GM18951 (cell line): ENCODE results near the gene SON.

ENCODE experiments used
- POLR2A ChIP-seq: IDR thresholded peaks from 4 replicates; pipeline ENCODE4 v1.6.1; 2011; ENCODE audit warnings: mild to moderate bottlenecking; ENCODE audit not compliant: insufficient read length, insufficient read depth; ENCODE audit errors: extremely low read depth
- in situ Hi-C: fragments of 300-500 bp; cut with MboI; formaldehyde crosslinking; loops from one replicate; pipeline ENCODE4 v1.12.0; 2022; ENCODE audit warnings: low sequenced_read_pairs, mixed read lengths, inconsistent platforms; ENCODE audit not compliant: unreplicated experiment

The SON gene

DNA sequence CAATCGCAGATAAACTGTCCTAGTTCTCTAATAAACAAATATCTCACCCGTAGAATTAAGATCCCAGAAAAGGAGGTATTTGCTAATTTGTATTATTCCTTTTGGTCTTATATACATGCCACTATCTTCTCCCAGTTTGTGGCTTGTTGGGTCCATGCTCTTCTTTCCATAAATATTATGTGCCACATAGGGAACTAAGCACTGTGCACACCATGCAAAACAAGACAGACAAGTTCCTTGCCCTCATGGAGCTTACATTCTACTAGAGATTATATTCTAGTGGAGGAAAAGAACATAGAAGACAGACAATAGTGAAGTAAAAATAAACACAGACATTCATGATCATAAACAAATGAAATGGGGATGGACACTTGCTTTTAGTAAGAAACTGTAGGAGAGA lies 5.6 kb upstream of the SON start:
- TF ChIP-seq POLR2A = no peak
- in situ Hi-C loops = no loop called here

DNA sequence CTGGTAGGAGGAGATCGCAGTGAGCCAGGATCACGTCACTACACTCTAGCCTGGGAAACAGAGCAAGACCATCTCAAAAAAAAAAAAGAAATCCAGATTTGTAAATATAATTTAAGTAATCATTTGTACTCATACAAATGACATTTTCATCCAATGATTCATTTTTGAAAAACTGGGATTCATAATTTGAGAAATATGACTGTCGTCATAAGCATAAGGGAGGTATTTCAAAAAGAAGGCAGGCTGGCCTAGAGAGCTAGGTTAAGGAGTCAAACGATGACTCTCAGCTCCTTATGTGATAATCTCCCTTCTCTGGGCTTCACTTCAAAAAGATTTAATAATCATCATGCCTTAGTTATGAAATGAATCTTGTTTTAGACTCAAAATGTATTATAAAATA lies 3.2 kb upstream of the SON start:
- no peak for TF ChIP-seq POLR2A
- in situ Hi-C loops = no loop called here

DNA sequence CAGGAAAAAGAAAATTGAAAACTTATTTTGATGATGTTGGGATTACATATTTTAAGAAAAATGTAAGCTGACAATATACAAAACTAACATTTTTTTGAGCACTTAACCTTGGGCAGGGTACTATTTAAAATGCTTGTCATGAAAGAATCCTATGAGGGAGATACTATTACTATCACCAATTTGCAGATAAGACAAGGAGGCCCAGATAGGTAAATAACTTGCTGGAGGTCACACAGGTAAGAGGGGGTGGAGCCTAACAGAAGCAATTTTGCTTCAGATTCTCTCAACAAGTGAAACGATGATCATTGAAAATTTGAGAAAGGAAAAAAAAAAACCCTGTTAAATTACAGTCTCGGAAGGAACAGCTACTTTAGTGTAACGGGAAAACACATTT lies 2.1 kb upstream of the SON start:
- no peak for TF ChIP-seq POLR2A
- in situ Hi-C loops = no loop called here

DNA sequence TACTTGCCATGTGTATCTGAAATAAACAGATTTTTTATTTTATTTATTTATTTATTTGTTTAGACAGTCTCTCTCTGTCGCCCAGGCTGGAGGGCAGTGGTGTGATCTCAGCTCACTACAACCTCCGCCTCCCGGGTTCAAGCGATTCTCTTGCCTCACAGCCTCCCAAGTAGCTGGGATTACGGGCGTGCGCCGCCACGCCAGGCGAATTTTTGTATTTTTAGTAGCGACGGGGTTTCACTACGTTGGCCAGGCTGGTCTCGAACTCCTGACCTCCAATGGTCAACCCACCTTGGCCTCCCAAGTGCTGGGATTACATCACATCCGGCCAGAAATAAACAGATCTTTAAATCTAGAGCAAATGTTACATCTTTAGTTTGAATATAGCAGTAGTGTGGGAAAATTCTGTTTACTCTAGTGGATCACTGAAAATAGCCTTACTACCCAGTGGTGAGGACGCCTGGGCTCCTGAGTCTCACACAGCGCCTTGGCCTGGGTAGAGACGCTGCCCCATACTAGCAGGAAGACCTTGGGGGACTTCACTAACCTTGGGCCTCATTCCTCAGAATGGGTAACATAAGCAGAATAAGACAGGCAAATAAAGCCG lies 1.6 kb upstream of the SON start:
- no peak for TF ChIP-seq POLR2A

DNA sequence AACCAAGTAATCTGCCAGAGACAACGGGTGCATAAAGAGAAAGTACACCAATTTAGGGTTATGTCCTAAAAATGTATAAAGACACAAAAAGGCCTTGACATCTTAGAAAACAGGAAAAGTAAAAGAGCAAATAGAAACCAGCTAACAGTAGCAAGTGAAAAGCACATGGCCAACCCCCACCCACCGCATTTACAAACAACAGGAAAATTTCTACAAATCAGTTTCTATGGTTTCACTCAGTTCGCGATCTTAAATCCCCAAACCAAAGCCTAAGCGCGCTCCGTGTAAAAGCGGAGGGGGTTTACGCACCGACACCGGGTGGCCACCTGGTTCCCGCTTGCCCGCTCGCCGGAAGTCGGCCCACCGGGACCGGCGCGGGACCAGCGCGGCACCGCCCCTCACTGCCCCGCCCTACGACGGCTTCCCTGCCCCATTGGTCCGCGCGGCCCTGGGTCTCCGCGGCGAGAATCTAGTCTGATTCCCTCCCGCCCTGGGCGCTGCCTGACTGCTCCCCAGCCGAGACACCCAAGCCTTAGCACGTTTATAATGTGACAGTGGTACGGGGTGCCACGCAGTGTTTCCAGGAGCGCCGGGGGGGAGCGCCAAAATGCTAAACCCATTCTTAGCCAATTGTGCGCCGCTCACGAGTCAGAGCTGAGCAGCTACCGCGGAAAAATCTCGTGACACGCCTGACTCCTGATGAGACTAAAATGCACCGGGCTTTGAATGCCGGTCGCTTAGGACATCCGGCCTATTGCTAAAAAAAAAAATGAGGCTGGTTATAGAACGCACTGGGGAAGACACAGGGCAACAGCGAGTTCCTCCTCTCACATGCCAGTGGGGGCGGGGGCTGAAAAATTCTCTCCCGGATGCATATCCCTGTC lies 840 bp upstream of the SON start, which contains the start of gene GART:
Gene GART (minus strand): TSS at position 362 of the 884 bp plus-strand sequence. CDS start 2,802 bp downstream, outside the sequence.
- in situ Hi-C loops = no loop called here
- peak; percentile 81 for TF ChIP-seq POLR2A

More for the DNA sequence above, 1.6 kb upstream of the SON start:
- in situ Hi-C loops = no loop called here

DNA sequence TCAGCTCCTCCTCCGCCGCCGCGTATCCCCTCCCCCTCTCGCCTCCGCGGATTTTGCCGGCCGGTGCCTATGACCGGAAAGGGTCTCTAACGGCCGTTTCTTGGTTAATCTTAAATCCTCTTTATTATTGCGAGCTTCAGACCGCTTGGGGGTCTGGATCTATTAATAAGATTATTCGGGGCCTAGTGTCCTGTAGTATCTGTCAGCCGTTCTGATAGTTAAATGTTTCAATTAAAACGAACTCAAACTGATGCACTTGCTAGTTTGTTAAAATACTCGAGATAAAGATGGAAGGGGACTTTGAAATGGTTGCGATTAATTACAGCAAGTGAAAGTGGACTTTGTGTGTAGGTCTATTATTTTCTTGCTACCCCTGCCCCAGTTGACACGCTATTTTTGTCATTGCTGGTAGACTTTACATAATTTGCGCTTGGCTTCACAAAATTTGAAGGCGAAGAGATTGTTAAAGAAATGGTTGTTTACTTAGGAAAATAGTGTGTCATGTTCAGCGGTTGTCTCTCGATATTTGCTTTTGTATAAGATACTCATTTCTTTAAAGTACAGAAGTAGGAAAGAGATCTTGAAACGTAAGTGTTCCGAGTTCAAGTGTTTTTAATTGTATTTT lies 779 bp downstream of the SON start:
- in situ Hi-C loops = no loop called here
- TF ChIP-seq POLR2A = no peak

DNA sequence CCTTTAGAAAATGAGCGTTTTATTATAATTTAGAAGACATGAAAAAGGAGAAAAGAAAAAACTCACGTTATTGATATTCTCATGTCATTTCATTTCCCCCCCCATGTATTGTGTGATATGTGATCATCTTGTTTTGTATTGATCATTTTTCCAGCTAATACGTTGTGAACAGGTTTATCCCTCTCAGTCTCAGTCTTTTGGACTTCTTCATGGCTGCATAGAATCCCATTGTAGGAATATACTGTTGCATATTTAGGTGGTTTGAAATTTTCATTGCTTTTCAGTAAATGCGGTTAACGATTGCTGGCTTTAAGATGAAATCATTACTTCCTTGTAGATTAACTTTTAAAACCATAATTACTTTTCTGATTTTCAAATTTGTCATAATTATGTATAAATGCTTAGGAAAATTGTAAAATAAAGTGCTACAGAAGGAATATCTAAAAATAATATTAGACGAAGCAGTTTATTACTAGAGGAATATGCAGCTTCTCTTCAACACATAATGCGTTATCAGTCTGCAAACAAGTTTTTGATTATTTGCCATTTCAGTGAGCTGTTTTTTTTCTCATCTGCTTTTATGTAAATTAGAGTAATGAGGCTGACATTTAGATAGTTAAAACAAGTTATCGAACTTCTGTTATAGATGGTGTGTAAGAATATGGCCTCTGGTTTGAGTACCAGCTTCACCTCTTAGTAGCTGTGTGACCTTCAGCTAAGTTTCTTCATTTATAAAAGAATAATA lies 1.8 kb downstream of the SON start:
- TF ChIP-seq POLR2A = no peak
- in situ Hi-C loops = no loop called here

DNA sequence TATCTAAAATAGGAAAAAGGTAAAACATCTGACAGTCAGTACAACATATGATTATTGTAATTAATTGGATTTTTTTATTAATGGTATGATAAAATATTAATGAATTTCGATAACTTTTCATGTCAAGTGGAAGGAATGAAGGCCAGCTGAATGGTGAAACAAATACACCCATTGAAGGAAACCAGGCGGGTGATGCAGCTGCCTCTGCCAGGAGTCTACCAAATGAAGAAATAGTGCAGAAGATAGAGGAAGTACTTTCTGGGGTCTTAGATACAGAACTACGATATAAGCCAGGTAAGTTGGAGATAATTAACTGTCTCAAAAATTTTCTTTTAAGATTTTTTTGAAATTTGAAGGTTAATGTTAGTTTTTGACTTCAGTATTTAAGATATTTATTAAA lies 3.2 kb downstream of the SON start:
- no peak for TF ChIP-seq POLR2A
- in situ Hi-C loops = no loop called here

DNA sequence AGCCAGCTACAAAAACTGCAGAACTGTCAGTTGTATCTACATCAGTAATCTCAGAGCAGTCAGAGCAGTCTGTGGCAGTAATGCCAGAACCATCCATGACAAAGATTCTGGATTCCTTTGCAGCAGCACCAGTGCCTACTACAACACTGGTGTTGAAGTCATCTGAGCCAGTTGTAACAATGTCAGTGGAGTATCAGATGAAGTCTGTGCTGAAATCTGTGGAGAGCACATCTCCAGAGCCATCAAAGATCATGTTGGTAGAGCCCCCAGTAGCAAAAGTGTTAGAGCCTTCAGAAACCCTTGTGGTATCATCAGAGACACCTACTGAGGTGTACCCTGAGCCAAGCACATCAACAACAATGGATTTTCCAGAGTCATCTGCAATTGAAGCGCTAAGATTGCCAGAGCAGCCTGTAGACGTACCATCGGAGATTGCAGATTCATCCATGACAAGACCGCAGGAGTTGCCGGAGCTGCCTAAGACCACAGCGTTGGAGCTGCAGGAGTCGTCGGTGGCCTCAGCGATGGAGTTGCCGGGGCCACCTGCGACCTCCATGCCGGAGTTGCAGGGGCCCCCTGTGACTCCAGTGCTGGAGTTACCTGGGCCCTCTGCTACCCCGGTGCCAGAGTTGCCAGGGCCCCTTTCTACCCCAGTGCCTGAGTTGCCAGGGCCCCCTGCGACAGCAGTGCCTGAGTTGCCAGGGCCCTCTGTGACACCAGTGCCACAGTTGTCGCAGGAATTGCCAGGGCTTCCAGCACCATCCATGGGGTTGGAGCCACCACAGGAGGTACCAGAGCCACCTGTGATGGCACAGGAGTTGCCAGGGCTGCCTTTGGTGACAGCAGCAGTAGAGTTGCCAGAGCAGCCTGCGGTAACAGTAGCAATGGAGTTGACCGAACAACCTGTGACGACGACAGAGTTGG lies 7.3 kb downstream of the SON start:
- in situ Hi-C loops = no loop called here
- no peak for TF ChIP-seq POLR2A

DNA sequence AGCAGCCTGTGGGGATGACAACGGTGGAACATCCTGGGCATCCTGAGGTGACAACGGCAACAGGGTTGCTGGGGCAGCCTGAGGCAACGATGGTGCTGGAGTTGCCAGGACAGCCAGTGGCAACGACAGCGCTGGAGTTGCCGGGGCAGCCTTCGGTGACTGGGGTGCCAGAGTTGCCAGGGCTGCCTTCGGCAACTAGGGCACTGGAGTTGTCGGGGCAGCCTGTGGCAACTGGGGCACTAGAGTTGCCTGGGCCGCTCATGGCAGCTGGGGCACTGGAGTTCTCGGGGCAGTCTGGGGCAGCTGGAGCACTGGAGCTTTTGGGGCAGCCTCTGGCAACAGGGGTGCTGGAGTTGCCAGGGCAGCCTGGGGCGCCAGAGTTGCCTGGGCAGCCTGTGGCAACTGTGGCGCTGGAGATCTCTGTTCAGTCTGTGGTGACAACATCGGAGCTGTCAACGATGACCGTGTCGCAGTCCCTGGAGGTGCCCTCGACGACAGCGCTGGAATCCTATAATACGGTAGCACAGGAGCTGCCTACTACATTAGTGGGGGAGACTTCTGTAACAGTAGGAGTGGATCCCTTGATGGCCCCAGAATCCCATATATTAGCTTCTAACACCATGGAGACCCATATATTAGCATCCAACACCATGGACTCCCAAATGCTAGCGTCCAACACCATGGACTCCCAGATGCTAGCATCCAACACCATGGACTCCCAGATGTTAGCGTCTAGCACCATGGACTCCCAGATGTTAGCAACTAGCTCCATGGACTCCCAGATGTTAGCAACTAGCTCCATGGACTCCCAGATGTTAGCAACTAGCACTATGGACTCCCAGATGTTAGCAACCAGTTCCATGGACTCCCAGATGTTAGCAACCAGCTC lies 8.2 kb downstream of the SON start:
- in situ Hi-C loops = no loop called here
- TF ChIP-seq POLR2A = no peak

DNA sequence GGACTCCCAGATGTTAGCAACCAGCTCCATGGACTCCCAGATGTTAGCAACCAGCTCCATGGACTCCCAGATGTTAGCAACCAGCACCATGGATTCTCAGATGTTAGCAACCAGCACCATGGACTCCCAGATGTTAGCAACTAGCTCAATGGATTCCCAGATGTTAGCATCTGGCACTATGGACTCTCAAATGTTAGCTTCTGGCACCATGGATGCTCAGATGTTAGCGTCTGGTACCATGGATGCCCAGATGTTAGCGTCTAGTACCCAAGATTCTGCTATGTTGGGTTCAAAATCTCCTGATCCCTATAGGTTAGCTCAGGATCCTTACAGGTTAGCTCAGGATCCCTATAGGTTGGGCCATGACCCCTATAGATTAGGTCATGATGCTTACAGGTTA lies 8.8 kb downstream of the SON start:
- in situ Hi-C loops = no loop called here
- TF ChIP-seq POLR2A = no peak
